WTC11 (cell line): ENCODE measurements around the gene TMEM150B. TPM values are rescaled to one million over a fixed set of nuclear protein-coding genes. Genes with fewer than 3 reads are reported as not detected.
A peak's percentile ranks its signal among the peaks of the same experiment; 100 is the strongest.

ENCODE experiments used
- ATAC-seq: fragments of 200-7000 bp; cut with Tn5 transposase; 2 replicates; pipeline ENCODE4 v1.10.0; 2021; ENCODE audit warnings: mild to moderate bottlenecking, moderate library complexity
- CTCF ChIA-PET: fragments of 300-600 bp; sonication (Branson Sonifier 250); formaldehyde crosslinking; loops from one replicate; lab custom pipeline; 2021; ENCODE audit warnings: antibody characterized with exemption; lab: Charles Lee
- POLR2A ChIA-PET: fragments of 350-600 bp; sonication (Branson Sonifier 250); formaldehyde crosslinking; loops from one replicate; lab custom pipeline; 2021; ENCODE audit warnings: antibody characterized with exemption; lab: Charles Lee
- DNase-seq: peaks from one replicate; pipeline ENCODE4 v3.0.0; 2021; ENCODE audit warnings: low spot score
- H3K27ac Mint-ChIP-seq: 2 replicates; pipeline ENCODE4 v1.8.0; 2021; ENCODE audit warnings: mixed read lengths
- H3K27me3 Mint-ChIP-seq: 2 replicates; pipeline ENCODE4 v1.8.0; 2021; ENCODE audit warnings: low read depth, mild to moderate bottlenecking, moderate library complexity, mixed read lengths
- H3K36me3 Mint-ChIP-seq: 2 replicates; pipeline ENCODE4 v1.8.0; 2021; ENCODE audit warnings: mixed read lengths
- H3K4me1 Mint-ChIP-seq: 2 replicates; pipeline ENCODE4 v1.8.0; 2022; ENCODE audit warnings: mixed read lengths
- H3K4me3 Mint-ChIP-seq: 2 replicates; pipeline ENCODE4 v1.8.0; 2021; ENCODE audit warnings: mild to moderate bottlenecking, moderate library complexity, mixed read lengths
- H3K9me3 Mint-ChIP-seq: 2 replicates; pipeline ENCODE4 v1.8.0; 2021; ENCODE audit warnings: mixed read lengths
- AR ChIP-seq: fragments of 250-450 bp; sonication (Bioruptor Pico); IDR thresholded peaks from 2 replicates; pipeline ENCODE4 v1.9.0; 2021; ENCODE audit warnings: mild to moderate bottlenecking
- ARID4B ChIP-seq: sonication (generic); formaldehyde crosslinking; IDR thresholded peaks from 2 replicates; pipeline ENCODE4 v1.8.0; 2023; ENCODE audit warnings: missing genetic modification reagents, mild to moderate bottlenecking, borderline replicate concordance
- ERG ChIP-seq: fragments of 250-450 bp; sonication (Bioruptor Pico); IDR thresholded peaks from 2 replicates; pipeline ENCODE4 v1.8.0; 2021; ENCODE audit warnings: mild to moderate bottlenecking
- ETV6 ChIP-seq: sonication (generic); formaldehyde crosslinking; IDR thresholded peaks from 2 replicates; pipeline ENCODE4 v1.8.1; 2022; ENCODE audit warnings: mild to moderate bottlenecking, missing genetic modification reagents
- FOXJ3 ChIP-seq: sonication (generic); formaldehyde crosslinking; IDR thresholded peaks from 2 replicates; pipeline ENCODE4 v1.9.0; 2021; ENCODE audit warnings: missing genetic modification reagents, mild to moderate bottlenecking, borderline replicate concordance
- FOXK1 ChIP-seq: sonication (generic); formaldehyde crosslinking; IDR thresholded peaks from 2 replicates; pipeline ENCODE4 v1.8.0; 2022; ENCODE audit warnings: mild to moderate bottlenecking, moderate library complexity, missing genetic modification reagents
- GABPB1 ChIP-seq: sonication (generic); formaldehyde crosslinking; IDR thresholded peaks from 2 replicates; pipeline ENCODE4 v1.8.1; 2023; ENCODE audit warnings: mild to moderate bottlenecking, missing genetic modification reagents
- HMGA2 ChIP-seq: fragments of 250-450 bp; sonication (Bioruptor Pico); IDR thresholded peaks from 2 replicates; pipeline ENCODE4 v1.4.0; 2021; ENCODE audit warnings: mild to moderate bottlenecking, moderate library complexity
- IRF1 ChIP-seq: sonication (generic); formaldehyde crosslinking; IDR thresholded peaks from 2 replicates; pipeline ENCODE4 v1.8.0; 2023; ENCODE audit warnings: missing genetic modification reagents
- MXD4 ChIP-seq: fragments of 250-450 bp; sonication (Bioruptor Pico); IDR thresholded peaks from 2 replicates; pipeline ENCODE4 v1.8.0; 2021; ENCODE audit warnings: mild to moderate bottlenecking, moderate library complexity, borderline replicate concordance
- NFYB ChIP-seq: sonication (generic); formaldehyde crosslinking; conservative IDR thresholded peaks from 2 replicates; pipeline ENCODE4 v1.8.0; 2022; ENCODE audit warnings: low read depth, missing genetic modification reagents
- RELA ChIP-seq: sonication (generic); formaldehyde crosslinking; IDR thresholded peaks from 2 replicates; pipeline ENCODE4 v1.8.1; 2022; ENCODE audit warnings: missing genetic modification reagents, mild to moderate bottlenecking, borderline replicate concordance
- SMAD4 ChIP-seq: sonication (generic); formaldehyde crosslinking; IDR thresholded peaks from 2 replicates; pipeline ENCODE4 v1.8.0; 2022; ENCODE audit warnings: mild to moderate bottlenecking, missing genetic modification reagents
- ZBTB43 ChIP-seq: sonication (generic); formaldehyde crosslinking; IDR thresholded peaks from 2 replicates; pipeline ENCODE4 v1.8.1; 2023; ENCODE audit warnings: mild to moderate bottlenecking, missing genetic modification reagents
- total RNA-seq: library from RNA; stranded (reverse); gene quantifications from 3 replicates; pipeline ENCODE4 v1.2.3, GENCODE V29; 2021

TMEM150B gene
- total RNA-seq, 1 experiment from 2014 or later = 0.44 TPM

- TF ChIP-seq AR = no peak
- TF ChIP-seq IRF1 (CRISPR knock-in tag) = no peak
- TF ChIP-seq ETV6 = no peak
- TF ChIP-seq FOXJ3 (CRISPR knock-in tag) = no peak
These were observed 39.8 kb downstream of the TMEM150B start (continued) for GRCh38 chr19:55285229-55285890.

- no peaks in the 10 kb centered on the region for H3K27me3 Mint-ChIP-seq
- TF ChIP-seq HMGA2 (CRISPR knock-in tag) = no peak
- TF ChIP-seq AR = no peak
- no peak for TF ChIP-seq ETV6
- no peak for TF ChIP-seq NFYB (CRISPR knock-in tag)
- TF ChIP-seq MXD4 (CRISPR knock-in tag) = no peak
- no peak for TF ChIP-seq SMAD4
- no peak for TF ChIP-seq FOXK1
- TF ChIP-seq, all 79 proteins: peak for 0
- Mint-ChIP-seq H3K9me3 (no peaks in the 10 kb centered on the region), H3K27ac (no peak overlapping the region), H3K36me3 (peaks cover 6% of the 10 kb centered on the region), H3K4me3 (peak overlapping the region; percentile 69), H3K4me1 (peaks cover 20% of the 10 kb centered on the region)
- no peak for ATAC-seq
- POLR2A ChIA-PET = interaction anchor here (0.6 kb wide), 1 partner anchor 33 kb away, joined by 3 read pairs; no protein-coding TSS in a partner anchor
- CTCF ChIA-PET = interaction anchor here (1.0 kb wide), 1 partner anchor 17 kb away, joined by 5 read pairs; no protein-coding TSS in a partner anchor
- DNase-seq = peak; percentile 34
These were observed 40.6 kb downstream of the TMEM150B start for GRCh38 chr19:55284405-55285058.

- TF ChIP-seq RELA (CRISPR knock-in tag) (no peak), ZBTB43 (CRISPR knock-in tag) (no peak), GABPB1 (CRISPR knock-in tag) (no peak), ARID4B (CRISPR knock-in tag) (no peak), ERG (CRISPR knock-in tag) (no peak)
- TF ChIP-seq, all 79 proteins: peak for 0
- ATAC-seq (no peak), DNase-seq (peak; percentile 84)
- Mint-ChIP-seq H3K9me3 (no peaks in the 10 kb centered on the region), H3K27me3 (no peaks in the 10 kb centered on the region), H3K36me3 (no peaks in the 10 kb centered on the region), H3K4me3 (peak within 1 kb of the TSS; percentile 69), H3K4me1 (peaks cover 23% of the 10 kb centered on the region), H3K27ac (no peak within 1 kb of the TSS)
- CTCF ChIA-PET = interaction anchor here (0.7 to 1.0 kb wide), 2 partner anchors 18 to 137 kb away, joined by 3 to 5 read pairs; no protein-coding TSS in a partner anchor
- POLR2A ChIA-PET = interaction anchor here (0.6 to 1.3 kb wide), 2 partner anchors 25 to 34 kb away, joined by 3 read pairs; partner anchors contain the start of gene PPP6R1
These were observed 41.4 kb downstream of the TMEM150B start, which contains the start of gene BRSK1 for GRCh38 chr19:55283548-55284377. TSS of gene BRSK1 (plus strand) at chr19:55283997. CDS start at chr19:55284443, 446 bp downstream.
